Measurements from ENCODE around the gene RINL.
A peak's percentile ranks its signal among the peaks of the same experiment; 100 is the strongest.

The RINL gene

DNA sequence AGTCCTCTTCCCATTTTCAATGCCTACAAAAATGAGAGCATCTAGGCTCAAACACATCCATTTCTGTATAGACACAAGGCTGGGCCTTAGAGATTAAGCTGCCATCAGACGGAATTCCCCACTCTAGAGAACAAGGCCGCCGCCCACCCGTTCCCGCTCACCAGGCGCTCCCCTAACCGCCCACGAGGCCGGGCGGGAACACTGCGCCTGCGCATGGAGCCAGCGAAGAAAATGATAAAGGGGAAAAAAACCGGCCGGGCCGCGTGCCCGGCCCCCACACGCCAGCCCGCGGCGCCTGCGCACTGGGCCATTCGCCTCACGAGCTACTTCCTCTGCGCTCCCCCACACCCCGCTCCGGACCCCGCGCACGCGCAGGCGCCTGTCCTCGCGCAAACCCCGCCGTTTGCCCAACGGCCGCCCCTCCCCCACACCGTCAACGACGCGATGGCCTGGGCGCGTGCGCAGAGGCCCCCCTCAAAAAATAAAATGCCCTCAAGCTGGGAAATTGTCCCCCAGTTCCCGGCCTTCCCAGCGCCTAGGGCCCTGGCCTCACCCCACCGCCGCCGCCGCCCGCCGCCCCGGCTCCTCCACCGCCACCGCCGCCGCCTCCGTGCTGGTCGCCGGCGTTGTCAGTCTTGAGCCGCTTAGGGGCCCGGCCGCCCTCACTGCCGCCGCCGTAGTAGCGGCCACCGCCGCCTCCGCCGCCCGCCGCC, 28.8 kb downstream of the RINL start:
- peak; percentile 99 for DNase-seq (ENCODE audit: low read depth)

DNA sequence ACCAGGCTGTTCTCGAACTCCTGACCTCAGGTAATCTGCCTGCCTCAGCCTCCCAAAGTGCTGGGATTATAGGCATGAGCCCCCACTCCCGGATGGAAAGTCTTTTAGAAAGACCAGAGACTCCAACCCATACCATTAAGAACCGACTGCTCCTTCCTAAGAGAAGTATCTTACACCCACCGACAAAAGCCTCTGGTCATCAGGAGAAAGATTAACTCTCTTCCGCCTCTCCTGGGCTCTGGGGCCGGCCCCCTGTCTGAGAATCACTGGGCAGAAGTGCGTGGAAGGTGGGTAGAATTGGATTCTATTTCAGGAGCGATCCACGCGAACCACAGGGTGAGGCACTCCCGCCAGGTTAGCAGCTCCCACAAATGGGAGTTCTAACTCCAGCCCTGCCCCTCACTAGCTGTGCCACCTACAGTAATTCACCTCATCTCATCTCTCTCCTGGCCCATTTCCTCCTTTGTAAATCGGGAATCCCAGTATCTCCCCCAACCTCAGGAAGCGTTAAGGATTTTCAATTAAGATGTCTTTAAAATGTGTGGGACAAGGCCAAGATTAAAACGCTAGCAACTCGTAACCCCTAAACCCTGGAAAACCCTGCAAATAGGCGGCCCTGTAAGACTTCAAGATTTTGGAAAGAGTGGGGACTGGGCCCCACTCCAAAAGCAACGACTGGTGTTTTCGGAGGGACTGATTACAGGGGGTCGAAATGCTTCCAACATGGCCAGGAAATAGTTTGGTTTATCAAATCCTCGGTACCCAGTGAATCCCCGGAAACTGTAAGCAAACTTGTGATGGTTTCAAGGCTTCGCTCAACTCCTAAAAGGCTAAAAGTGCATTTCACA, 29.6 kb downstream of the RINL start:
- no peak for DNase-seq (ENCODE audit: low read depth)

DNA sequence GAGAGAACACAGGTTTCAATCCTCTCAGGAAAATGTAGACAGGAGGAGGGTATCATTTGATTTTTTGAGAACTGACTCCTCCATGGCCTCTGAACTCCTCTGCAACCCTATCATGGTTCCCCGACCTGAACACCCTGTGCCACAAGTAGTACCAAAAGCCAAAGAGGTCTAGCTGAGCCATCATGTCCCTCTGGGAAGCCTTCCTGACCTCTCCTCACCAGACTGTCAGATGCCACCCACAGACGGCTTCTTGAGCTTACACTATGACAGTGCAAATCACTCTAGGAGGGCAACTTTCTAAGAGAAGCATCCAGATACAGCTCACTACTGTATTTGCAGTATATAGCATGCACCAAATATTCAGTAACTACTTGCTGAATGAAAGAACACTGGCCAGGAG, 32.0 kb downstream of the RINL start:
- DNase-seq (ENCODE audit: low read depth) = no peak

DNA sequence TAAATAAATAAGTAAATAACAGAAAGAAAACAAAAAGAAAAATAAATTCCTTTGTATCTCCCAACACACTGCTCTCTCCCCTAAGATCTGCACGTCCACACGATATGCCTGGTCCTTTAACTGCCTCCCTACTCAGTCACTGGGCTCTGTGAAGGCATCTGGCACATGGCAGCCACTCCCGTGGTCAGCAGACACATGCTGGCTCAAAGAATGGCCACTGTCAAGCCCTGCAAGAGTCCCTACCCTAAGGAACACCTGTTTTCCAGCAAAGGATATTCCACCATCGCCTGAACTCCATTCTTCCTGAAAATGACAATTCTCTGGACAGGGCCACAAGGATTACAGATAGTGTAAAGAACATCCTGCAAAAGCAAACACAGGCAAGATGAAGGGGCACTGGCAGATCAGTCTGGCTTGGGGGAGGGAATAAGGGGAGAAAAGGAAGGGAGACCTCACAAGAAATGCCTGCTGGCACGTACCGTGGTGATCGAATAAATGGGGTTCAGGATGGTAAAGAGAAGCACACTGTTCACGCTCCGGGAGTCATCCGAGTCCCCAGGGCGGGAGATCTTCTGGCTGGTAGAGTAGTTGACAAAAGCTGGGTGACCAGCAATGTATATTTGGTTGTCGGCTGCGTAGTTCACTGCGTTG, 32.6 kb downstream of the RINL start:
- no peak for DNase-seq (ENCODE audit: low read depth)

DNA sequence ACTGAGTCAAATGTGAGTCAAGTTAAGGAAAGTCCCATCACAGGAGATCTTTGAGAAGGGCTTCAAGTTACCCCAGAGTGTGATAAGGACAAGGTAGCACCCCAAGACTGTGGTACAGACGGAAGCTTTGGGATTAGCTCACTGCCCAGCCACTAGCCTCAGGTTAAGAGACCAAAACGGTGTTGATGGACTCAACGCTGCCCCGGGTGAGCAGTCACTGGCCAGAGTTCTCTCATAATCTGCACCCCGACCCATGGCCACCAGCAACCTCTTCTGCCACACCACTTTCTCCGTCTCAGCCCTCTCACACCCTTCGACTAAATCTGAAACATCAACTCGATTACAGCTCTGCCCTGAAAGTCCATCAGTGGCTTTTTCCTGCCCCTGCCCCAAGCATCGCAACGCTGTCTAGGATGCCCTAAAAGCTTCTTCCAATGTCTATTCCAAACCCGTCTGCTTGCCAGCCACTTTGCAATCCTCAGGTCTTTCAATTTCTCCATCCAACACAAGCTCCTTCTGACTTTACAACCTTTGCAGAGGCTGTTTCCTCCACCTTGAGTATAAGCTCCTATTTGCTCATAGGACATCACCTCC, 33.9 kb downstream of the RINL start:
- DNase-seq (ENCODE audit: low read depth) = no peak

DNA sequence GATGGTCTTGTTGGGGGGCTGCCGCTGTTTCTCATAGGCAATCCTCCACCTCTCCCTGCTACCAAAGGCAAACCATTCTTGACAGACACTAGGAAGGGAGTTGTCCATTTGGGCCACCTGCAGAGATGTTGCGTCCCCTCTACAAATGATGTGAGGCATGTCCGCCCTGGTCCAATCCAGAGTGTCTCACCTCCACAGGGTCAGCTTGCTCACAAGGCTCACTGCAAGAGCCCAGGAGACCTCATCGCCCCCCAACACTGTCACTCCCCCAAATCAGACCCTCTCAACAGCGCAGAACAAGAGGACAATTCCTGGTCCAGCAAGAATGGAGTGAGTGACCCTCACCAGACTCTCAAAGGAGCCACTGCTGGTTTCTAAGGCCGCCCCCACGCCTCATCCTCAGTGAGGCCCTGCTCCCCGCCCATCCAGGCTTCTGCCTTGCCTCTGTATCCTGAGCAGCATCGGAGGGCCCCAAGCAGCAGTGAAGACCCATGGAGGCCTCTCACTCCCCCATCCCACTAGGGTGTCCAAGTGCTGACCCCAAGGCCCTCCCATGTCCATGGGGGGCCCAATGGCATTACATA, 34.8 kb downstream of the RINL start:
- DNase-seq (ENCODE audit: low read depth) = no peak

DNA sequence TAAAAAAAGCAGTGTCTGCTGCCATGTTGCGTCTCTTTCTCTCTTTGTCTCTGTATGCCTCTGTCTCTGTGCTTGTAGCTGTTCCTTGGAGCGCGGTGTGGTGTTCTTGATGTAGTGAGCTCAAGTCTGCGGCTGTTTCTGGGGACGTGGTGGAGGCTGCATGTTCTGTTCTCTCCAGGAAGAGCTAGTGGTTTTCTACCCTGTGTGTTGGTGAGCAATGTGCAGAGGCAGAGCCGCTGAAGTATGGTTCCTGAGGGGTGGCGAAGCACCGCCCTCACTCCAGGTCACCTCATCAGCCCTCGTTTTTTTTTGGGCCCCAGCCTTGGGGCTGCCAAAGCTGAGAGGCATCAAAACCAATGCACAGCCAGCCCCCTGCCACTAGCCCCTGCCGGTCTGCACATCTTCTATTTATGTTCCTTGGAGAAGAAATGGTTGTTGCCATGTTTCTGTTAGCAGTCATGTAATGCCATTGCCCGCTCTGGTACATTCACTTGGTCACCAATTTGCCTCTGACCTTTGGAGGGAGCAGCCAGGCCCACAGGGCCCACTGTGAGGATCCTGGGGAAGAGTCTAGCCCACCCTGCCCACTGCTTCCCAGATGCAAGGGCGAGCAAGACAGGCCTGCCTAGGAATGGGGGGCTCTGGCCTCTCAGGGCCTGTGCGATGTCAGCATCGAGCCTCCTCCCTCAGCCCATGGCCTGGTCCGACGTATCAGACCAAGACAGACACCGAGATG, 35.5 kb downstream of the RINL start:
- DNase-seq (ENCODE audit: low read depth) = peak; percentile 40

DNA sequence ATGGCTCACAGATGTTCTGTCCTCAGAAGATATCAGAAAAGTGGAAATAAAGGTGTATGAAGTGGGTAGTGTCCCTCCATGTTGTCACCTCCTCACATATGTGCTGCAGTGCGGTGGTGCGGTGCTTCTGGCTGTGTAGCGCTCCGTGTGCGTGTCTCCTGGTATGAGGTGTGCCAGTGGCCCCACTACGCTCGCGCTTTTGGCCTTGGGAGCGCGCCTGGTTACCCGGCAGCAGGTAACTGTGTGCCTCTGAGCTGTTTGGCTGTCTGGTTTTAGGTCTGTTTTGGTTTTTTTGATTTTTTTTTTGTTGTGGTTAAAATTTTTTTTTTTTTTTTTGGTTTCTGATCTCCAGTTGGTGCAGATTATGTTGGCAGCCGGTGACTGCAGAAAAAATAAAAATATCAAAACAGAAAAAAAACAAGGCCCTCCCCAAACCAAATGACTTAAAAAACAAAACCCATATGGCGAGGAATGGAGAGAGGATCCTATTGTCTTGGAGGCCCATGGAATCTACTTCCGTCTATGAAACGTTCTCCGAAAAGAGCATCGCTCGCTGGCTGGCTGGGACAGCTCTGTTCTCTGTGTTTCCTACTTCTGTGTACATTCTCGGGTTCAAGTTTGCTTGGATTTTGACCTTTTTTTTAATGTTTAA, 36.2 kb downstream of the RINL start:
- DNase-seq (ENCODE audit: low read depth) = no peak

DNA sequence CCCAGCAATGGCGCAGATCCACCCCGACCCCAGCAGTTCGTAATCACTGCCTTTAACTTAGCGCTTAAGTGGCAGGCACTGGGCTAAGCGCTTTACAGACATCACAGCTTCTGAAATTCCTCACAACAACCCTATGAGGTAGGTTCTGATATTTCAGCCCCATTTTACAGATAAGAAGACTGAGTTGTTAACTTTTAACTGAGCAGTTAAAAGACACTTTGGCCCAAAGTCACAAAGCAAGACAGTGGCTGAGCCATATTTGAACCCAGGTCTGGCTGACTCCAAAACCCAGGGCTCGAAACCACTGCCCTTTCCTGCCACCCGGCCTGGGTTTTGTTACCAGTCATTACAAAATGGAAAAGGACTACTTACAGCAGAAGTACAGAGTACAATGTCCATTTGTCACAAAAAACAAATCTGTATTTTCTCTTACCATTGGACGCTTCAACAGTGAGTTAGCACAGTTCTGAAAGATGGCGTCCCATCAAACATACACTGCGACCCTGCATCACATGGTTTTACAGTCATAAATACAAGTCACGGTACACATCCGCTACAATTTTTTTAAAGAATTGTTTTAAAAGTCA, 36.8 kb downstream of the RINL start:
- DNase-seq (ENCODE audit: low read depth) = no peak

DNA sequence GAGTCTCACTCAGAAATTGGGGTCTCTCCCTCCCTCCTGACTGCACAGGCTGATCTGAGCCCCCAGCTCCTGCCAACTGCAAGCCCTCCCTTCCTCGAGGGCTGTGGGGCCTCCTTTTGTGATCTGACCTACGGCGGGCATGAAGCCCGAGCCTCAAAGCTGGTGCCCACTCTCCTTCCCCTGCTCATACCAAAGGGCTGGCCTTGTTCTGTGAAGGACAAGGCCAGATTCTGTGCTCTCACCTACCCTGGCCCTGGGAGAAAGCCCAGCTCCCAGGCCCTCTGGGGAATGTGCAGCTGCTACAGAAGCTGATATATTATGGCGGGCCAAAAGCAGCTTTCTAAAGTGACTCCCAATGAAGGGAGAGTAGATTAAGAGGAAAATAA, 37.5 kb downstream of the RINL start:
- no peak for DNase-seq (ENCODE audit: low read depth)

DNA sequence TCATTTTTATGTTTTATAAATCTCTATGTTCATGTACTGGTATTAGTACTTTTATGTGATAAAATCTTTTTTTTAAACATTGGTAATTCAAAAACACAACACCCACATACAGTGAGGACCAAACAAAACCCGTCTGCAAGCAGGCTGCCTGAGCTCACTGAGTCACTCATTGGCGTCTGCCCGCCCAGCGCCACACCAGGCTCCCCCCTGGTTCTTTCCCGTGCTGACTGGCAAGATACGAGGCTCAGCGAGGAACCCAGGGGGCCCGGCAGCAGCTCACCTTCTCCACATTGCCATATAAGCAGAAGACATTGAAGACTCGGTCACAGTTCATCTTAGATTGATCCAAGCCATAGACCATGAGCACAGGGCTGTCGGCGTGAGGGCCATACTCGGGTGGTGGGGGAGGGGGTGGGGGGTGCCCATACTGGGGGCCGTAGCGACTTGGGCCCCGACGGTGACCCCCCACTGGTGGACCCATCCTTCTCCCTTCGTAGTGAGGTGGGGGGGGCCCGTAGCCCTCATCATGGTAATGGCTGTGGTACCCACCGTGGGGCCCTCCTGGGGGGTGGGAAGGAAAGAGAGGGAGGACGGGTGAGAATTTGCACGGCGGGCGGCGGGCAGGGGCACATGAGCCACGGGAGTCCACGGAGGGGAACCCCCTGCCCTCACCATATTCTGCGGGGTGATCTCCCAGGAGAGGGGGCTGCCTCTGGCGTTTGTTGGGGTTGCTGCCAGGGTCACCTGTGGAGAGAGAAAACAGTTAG, 38.1 kb downstream of the RINL start:
- DNase-seq (ENCODE audit: low read depth) = no peak

DNA sequence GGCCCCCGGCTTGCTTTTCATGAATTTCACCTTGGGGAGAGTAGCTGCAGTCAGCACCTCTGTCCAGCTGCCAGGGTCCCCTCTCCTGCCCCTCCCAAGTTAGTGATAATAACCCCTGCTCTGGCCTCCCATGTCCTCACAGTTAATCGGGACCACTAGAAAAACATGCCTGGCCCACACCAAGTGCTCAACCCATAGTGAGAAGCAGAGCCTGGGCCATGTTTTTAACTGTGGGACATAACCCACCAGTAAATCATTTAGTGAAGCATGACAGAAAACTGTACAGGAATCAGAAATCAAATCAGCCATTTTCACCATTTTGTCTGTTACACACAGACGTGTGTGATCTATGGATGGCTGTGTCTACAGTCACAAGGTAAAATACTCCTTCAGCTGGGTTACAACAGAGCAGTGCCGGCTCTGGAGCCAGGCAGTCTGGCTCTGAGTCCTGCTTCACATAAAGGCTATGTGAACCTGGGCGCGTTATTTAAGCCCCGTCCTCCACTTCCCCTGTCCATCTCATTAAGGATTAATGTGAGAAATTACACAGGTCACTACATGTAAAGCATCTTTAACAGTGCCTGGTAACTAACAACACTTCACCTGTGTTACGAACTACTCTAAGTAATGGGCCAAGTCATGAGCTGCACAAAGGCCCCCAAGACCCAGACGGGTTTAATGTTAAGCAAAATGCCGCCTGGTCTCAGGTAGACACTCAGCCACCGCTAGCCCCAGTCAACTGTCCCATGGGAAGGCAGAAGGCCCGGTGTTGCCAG, 38.9 kb downstream of the RINL start:
- DNase-seq (ENCODE audit: low read depth) = no peak

DNA sequence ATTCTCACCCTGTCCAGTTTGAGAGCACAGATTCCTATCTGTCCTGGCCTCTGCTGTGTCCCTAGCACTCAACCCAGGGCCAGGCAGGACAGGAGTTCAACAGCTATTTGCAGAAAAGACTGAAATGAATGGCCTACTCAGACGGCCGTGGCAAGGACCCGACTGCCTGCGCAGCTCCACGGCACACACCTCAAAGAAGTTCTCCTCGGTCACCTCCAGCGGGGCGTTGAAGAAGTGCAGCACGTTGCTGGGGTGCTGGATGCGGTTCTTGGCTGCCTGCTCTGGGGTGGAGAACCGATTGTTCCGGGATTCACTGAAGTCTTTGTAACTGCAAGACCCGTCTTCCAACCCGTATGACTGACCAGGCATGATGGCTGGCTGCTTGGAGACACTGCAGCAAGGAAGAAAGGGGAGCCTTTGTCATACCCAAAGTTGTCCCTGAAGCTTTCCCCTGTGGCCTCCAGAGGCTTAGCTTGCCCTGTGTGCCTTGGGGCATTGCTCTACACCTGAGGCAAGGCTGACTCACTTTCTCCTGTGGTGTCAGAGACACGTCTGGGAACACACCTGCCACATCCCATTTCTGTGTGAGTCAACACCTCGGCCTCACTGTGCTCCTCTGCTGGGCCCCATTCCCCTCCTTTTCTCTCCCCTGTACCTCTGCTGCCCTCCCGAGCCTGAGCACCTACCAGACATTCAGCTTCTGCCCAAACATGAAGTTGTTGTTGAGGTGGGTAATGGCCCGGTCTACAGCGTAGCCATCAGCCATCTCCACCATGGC, 39.7 kb downstream of the RINL start:
- peak; percentile 31 for DNase-seq (ENCODE audit: low read depth)

DNA sequence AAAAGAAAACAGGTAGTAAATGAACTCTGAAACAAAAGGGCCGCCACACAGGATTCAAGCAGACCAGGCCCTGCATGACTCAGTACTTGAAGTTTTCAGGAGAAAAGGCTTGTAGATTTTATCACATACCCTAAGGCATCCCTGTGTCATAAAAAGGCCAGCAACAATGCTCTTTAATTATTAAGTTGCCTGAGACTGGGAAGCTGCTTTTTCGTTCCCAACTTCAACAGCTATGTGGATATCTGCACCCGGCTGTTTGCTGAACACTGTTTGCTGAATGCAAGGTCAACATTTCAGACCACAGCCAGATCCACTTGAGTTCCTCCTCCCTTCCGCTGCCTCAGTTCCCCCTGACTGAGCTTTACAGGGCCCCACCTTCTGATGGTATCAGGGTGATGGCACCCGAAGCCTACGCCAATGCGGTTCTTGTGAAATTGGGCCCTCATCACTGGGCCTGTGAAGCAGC, 40.4 kb downstream of the RINL start:
- no peak for DNase-seq (ENCODE audit: low read depth)

DNA sequence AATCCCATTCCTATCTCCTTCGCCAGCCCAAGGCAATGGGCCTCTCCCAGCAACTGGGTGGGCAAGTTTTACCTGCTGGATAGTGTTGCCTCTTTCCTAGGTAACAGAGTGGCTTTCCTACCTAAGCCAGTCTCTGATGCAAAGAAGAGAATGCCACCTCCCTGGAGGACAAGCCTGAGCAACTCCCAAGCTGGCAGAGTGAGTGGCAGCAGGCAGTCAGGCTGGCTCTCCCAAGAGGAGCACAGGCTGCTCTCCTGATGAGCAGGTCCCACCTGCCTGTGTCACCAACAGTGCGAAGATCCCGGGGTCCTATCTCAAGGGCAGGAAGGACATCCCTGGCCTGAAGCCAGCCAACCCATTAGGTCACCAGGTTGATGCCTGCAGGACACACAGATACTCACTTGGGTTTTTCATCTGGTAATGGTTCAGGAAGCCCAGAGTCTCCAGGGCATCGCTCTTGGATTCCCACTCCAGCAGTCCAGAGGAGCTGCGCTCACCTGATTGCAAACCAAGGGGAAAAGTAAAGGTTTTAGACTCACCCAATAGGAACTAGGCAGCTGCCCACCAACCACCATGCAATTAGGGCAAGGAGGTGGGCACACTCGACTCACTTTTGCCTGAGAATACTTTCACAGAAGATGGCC, 41.0 kb downstream of the RINL start:
- no peak for DNase-seq (ENCODE audit: low read depth)

DNA sequence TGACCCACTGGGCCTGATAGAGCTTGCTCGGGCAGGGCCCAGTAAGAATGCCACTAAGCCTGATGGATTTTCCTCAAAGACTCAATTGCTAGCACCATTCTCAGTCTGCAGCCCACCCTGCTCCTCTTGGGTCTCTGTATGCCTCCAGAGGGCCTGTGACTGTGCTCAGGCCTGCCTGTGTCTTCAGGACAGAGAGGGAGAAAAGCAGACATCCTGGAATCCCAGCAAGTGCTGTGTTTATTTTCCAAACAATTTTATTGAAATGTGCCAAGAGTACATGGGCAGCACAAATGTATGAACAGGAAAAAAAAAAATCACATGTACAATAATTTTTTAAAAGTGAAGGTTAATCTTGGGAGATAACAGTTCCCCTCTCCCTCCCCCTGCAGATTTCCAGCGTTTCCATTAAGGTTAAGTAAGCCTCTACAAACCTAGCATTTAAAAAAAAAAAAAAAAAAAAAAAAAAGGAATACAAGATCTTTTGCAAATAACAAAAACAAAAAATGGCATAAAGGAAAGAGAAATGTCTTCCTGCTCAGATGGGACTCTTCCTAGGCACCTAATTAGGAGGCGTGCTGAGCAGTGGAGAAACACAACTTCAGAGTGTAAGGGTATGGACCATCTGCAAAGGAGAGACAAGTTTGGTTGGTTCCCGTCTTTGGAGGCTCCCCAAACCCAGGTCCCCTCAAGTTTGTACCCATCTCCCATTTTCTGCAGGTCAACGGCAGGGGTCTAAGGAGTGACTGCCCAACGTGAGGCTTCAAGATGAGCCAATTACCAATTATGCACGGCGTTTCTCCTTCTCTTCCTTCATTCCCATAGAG, 41.7 kb downstream of the RINL start:
- no peak for DNase-seq (ENCODE audit: low read depth)

DNA sequence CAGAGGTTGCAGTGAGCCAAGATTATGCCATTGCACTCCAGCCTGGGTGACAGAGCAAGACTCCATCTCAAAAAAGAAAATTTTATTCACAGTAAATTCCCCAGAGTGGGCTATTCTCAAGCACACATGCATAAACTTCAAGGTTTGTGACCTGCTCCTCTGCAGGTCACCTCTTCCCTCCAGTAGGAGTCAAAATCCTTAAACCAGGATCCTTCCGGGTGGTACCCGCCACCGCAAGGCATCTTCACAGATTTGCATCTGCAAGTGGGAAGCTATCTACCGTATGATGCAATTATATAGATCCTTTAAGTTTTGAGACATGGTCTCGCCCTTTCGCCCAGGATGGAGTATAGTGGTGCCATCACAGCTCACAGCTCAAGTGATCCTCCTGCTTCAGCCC, 43.5 kb downstream of the RINL start:
- DNase-seq (ENCODE audit: low read depth) = no peak

Measured in stimulated activated CD8-positive, alpha-beta memory T cell treated with anti-CD3 and anti-CD28 coated beads, Interleukin-4, amount 100 ng/mL, for 24 hours (primary cell).